ENCODE results near the gene SUCNR1.
"Not testable (repeated sequence)": the region's sequence is repeated elsewhere in the genome, so short reads cannot be mapped to it uniquely, and the experiment has no call there.

SUCNR1 gene

DNA sequence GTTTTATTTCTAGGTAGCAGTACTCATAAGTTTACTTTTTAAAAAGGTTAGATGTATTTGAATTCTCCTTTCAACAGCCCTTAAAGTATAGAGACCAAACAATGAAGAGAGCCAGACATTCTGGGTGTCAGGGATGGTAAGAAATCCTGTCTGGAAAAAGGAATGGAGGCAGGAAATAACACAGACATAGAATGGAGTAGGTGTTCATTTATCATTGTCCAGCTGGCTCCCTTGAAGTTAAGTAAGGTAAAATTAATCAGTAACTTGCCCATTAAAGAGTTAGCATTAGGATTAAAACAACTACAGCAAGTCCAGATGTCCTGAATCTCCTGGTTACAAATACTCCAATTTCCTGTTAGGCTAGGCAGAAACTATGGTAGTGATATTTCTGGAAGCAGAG is 13.5 kb upstream of the SUCNR1 start:
- no peak for DNase-seq (ENCODE audit: low read depth, low spot score)
- no peaks in the 10 kb centered on the region for H3K36me3 ChIP-seq (ENCODE audit: insufficient read depth, insufficient read length, low read length)
- H3K9me3 ChIP-seq (ENCODE audit: insufficient read depth, low read length): no peaks in the 10 kb centered on the region
- H3K9ac ChIP-seq (ENCODE audit: insufficient read length, low read depth): no peak overlapping the region
- no peaks in the 10 kb centered on the region for H3K27me3 ChIP-seq (ENCODE audit: insufficient read depth, insufficient read length)
- TF ChIP-seq ZNF274 (IDR thresholded peaks at IDR 0.05; ENCODE audit: low read depth, low read length) (no peak), YY1 (IDR thresholded peaks at IDR 0.05; ENCODE audit: insufficient read depth, insufficient read length) (no peak), SUZ12 (IDR thresholded peaks at IDR 0.05; ENCODE audit: extremely low read depth, insufficient read depth, insufficient read length) (no peak)
- H3K4me1 ChIP-seq (ENCODE audit: insufficient read depth, insufficient read length): no peaks in the 10 kb centered on the region
- no peak overlapping the region for H3K4me3 ChIP-seq (ENCODE audit: insufficient read length, low read depth)

DNA sequence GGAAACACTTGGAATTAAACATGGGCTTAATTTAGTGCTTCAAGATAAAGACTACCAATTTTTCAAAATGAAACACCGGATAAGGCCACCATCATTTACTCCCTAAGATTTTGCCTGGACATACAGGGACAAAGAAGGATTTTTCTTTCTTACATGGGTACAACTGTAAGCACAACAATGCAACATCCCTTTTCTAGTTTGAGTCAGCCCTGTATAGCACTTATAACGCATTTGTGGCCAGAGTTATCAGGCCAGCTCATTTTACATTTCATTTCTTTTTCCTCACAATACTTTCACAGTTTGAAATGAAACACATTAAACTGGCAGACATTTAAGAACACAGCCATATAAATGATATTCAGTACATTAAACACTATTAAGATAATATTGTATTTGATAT is 9.8 kb upstream of the SUCNR1 start:
- no peak overlapping the region for H3K4me3 ChIP-seq (ENCODE audit: insufficient read length, low read depth)
- DNase-seq (ENCODE audit: low read depth, low spot score): no peak
- TF ChIP-seq ZNF274 (IDR thresholded peaks at IDR 0.05; ENCODE audit: low read depth, low read length) (no peak), SUZ12 (IDR thresholded peaks at IDR 0.05; ENCODE audit: extremely low read depth, insufficient read depth, insufficient read length) (no peak), YY1 (IDR thresholded peaks at IDR 0.05; ENCODE audit: insufficient read depth, insufficient read length) (no peak)
- H3K9me3 ChIP-seq (ENCODE audit: insufficient read depth, low read length): no peaks in the 10 kb centered on the region
- H3K9ac ChIP-seq (ENCODE audit: insufficient read length, low read depth): no peak overlapping the region
- H3K36me3 ChIP-seq (ENCODE audit: insufficient read depth, insufficient read length, low read length): no peaks in the 10 kb centered on the region
- no peaks in the 10 kb centered on the region for H3K4me1 ChIP-seq (ENCODE audit: insufficient read depth, insufficient read length)
- no peaks in the 10 kb centered on the region for H3K27me3 ChIP-seq (ENCODE audit: insufficient read depth, insufficient read length)

DNA sequence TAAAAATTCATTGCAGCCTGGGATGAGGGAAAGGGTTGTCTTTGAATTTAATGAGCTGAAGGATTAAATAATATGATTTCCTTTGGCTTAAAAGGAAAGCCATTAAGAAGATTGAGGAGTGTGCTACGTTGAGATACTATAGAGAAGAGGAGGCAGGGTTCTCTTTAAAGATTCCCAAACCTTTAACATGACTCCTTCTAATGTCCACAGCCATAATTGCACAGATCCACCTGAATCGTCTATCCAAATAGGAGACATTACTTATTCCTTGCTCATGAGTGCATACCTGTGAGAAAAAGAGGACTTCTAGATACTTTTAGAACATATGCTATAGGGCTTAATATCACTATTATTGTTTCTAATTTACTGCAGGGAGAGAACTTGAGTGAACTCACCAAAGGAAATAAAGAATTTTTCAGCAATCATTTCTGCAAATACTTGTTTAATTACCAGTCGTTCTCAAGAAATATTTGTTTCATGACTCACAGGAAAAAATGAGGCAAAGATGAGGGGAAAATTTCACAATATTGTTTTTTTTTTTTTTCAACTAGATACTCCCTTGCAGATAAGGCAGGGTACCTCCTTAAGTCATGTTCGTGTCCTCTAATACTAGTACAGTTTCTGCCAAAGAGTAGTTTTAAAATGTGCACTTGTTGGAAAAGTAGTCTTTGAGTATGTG is 8.9 kb upstream of the SUCNR1 start:
- Histone ChIP-seq H3K9me3 (ENCODE audit: insufficient read depth, low read length) (no peaks in the 10 kb centered on the region), H3K4me3 (ENCODE audit: insufficient read length, low read depth) (no peak overlapping the region), H3K9ac (ENCODE audit: insufficient read length, low read depth) (no peak overlapping the region), H3K27me3 (ENCODE audit: insufficient read depth, insufficient read length) (no peaks in the 10 kb centered on the region), H3K36me3 (ENCODE audit: insufficient read depth, insufficient read length, low read length) (no peaks in the 10 kb centered on the region), H3K4me1 (ENCODE audit: insufficient read depth, insufficient read length) (no peaks in the 10 kb centered on the region)
- no peak for DNase-seq (ENCODE audit: low read depth, low spot score)
- TF ChIP-seq ZNF274 (IDR thresholded peaks at IDR 0.05; ENCODE audit: low read depth, low read length) (no peak), YY1 (IDR thresholded peaks at IDR 0.05; ENCODE audit: insufficient read depth, insufficient read length) (no peak), SUZ12 (IDR thresholded peaks at IDR 0.05; ENCODE audit: extremely low read depth, insufficient read depth, insufficient read length) (no peak)

DNA sequence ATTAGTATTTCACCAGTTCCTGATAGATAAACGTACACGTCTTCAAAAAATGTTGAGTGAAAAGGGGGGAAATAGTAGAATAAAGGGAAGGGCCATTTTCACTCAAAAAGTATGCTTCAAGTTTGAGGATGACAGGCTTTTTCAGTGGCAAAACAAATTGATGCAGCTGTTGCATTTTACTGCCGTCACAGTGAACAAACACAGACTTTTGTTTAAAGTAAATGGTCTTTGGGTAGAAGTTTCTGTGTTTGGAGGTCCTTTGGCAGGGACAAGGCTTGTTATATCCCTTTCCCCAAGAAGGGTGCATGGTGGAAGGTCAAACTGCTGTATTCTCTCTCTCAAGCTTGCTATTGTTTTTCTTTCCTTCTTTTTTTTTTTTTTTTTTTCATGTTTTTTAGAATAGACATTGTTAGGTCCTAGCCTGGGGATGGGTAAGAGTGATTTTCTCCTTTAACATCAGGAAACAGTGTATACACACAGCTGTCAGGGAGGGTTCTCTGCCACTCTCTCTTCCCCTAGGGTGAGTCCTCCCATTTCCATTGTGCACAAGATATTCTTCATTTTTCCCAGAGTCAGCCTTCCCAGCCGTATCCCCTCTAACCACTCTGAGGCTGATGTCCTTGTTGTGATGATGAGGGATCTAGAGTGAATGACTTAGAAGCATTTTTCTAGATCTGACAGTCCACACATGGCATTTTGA is 6.6 kb upstream of the SUCNR1 start:
- no peaks in the 10 kb centered on the region for H3K9me3 ChIP-seq (ENCODE audit: insufficient read depth, low read length)
- H3K36me3 ChIP-seq (ENCODE audit: insufficient read depth, insufficient read length, low read length): no peaks in the 10 kb centered on the region
- H3K4me3 ChIP-seq (ENCODE audit: insufficient read length, low read depth): no peak overlapping the region
- H3K27me3 ChIP-seq (ENCODE audit: insufficient read depth, insufficient read length): no peaks in the 10 kb centered on the region
- DNase-seq (ENCODE audit: low read depth, low spot score): no peak
- H3K9ac ChIP-seq (ENCODE audit: insufficient read length, low read depth): no peak overlapping the region
- H3K4me1 ChIP-seq (ENCODE audit: insufficient read depth, insufficient read length): no peaks in the 10 kb centered on the region
- TF ChIP-seq SUZ12 (IDR thresholded peaks at IDR 0.05; ENCODE audit: extremely low read depth, insufficient read depth, insufficient read length): no peak
- TF ChIP-seq ZNF274 (IDR thresholded peaks at IDR 0.05; ENCODE audit: low read depth, low read length): no peak
- no peak for TF ChIP-seq YY1 (IDR thresholded peaks at IDR 0.05; ENCODE audit: insufficient read depth, insufficient read length)

DNA sequence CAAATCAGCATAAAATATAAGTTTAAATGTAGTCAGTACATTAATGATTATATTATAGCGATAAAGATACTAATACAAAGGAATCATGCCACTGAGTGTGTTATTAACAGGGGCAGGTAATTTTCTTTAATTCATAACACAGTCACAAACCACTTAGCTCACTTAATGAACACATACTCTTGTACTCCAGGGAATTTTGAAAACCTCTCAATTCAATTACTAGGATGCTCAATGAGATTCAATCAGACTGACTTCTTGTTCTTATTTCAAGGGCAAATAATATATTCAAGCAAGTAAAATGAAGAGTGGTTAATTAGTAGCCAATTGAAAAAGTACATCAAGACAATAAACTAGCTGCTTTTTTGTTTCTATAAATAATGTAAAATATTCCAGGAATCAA is 5.8 kb upstream of the SUCNR1 start:
- TF ChIP-seq ZNF274 (IDR thresholded peaks at IDR 0.05; ENCODE audit: low read depth, low read length) (no peak), YY1 (IDR thresholded peaks at IDR 0.05; ENCODE audit: insufficient read depth, insufficient read length) (no peak), SUZ12 (IDR thresholded peaks at IDR 0.05; ENCODE audit: extremely low read depth, insufficient read depth, insufficient read length) (no peak)
- H3K4me1 ChIP-seq (ENCODE audit: insufficient read depth, insufficient read length): no peaks in the 10 kb centered on the region
- H3K27me3 ChIP-seq (ENCODE audit: insufficient read depth, insufficient read length): no peaks in the 10 kb centered on the region
- H3K36me3 ChIP-seq (ENCODE audit: insufficient read depth, insufficient read length, low read length): no peaks in the 10 kb centered on the region
- no peak for DNase-seq (ENCODE audit: low read depth, low spot score)
- no peak overlapping the region for H3K9ac ChIP-seq (ENCODE audit: insufficient read length, low read depth)
- H3K9me3 ChIP-seq (ENCODE audit: insufficient read depth, low read length): no peaks in the 10 kb centered on the region
- H3K4me3 ChIP-seq (ENCODE audit: insufficient read length, low read depth): no peak overlapping the region

DNA sequence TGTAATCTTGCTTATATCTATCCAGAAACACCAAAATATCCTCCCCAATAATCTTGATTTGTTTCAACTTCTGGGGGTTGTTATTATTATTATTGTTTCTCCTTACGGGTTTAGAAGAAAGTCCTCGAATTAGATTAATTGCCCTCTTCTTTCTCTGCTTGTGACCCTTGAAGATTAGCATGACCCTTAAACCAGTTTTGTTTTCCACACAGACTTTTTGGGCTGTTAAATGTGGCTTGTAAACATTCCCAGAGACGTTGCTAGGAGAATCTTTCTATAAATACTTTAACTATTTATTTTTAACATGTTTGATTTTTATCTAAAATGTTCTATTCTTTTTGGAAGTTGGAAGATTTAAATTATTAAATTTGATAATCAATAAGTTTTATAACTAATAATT is 4.3 kb upstream of the SUCNR1 start:
- no peak for DNase-seq (ENCODE audit: low read depth, low spot score)
- Histone ChIP-seq H3K27me3 (ENCODE audit: insufficient read depth, insufficient read length) (no peaks in the 10 kb centered on the region), H3K36me3 (ENCODE audit: insufficient read depth, insufficient read length, low read length) (no peaks in the 10 kb centered on the region), H3K4me3 (ENCODE audit: insufficient read length, low read depth) (no peak overlapping the region), H3K9ac (ENCODE audit: insufficient read length, low read depth) (no peak overlapping the region), H3K4me1 (ENCODE audit: insufficient read depth, insufficient read length) (no peaks in the 10 kb centered on the region), H3K9me3 (ENCODE audit: insufficient read depth, low read length) (no peaks in the 10 kb centered on the region)
- TF ChIP-seq ZNF274 (IDR thresholded peaks at IDR 0.05; ENCODE audit: low read depth, low read length): no peak
- no peak for TF ChIP-seq SUZ12 (IDR thresholded peaks at IDR 0.05; ENCODE audit: extremely low read depth, insufficient read depth, insufficient read length)
- no peak for TF ChIP-seq YY1 (IDR thresholded peaks at IDR 0.05; ENCODE audit: insufficient read depth, insufficient read length)

DNA sequence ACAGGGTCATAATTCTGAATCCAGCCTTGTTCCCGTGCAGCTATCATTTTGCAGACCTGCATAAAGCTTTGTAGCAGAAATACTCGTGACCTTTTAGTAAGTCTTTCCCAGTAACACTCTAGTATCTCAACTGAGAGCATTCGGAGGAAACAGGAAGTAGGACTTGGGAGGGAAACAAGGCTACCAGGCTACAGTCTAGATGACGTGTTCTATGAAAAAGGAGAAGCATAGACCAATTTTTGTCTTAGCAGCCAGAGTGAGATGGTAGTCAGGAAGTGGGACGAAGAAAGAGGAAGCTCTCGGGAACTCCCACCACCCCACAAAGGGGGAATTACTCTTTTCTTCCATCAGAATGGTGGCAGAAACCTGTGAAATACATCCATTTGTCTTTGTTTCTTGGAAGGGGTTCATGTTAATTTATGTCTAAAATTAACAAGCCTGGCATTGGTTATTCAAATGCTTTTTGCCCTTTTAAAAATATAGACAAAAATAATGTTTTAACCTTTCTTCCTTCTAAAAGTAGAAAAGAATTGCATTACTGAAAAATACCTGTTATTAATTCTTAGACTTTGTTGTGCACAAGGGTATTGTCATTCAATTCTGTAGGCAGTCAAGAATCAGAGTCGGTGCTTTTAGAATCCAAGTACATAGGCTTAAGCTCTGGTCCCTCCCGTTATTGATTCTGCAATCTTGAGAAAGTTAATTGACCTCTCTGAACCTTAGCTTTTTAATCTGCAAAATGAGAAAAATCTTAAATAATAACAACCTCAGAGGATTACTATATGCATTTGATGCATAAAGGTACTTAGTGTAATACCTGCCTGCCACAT is 1.6 kb upstream of the SUCNR1 start:
- TF ChIP-seq YY1 (IDR thresholded peaks at IDR 0.05; ENCODE audit: insufficient read depth, insufficient read length) (no peak), SUZ12 (IDR thresholded peaks at IDR 0.05; ENCODE audit: extremely low read depth, insufficient read depth, insufficient read length) (no peak), ZNF274 (IDR thresholded peaks at IDR 0.05; ENCODE audit: low read depth, low read length) (no peak)
- no peaks in the 10 kb centered on the region for H3K9me3 ChIP-seq (ENCODE audit: insufficient read depth, low read length)
- DNase-seq (ENCODE audit: low read depth, low spot score): no peak
- H3K4me1 ChIP-seq (ENCODE audit: insufficient read depth, insufficient read length): no peaks in the 10 kb centered on the region
- H3K9ac ChIP-seq (ENCODE audit: insufficient read length, low read depth): no peak overlapping the region
- no peaks in the 10 kb centered on the region for H3K27me3 ChIP-seq (ENCODE audit: insufficient read depth, insufficient read length)
- no peaks in the 10 kb centered on the region for H3K36me3 ChIP-seq (ENCODE audit: insufficient read depth, insufficient read length, low read length)
- no peak overlapping the region for H3K4me3 ChIP-seq (ENCODE audit: insufficient read length, low read depth)

DNA sequence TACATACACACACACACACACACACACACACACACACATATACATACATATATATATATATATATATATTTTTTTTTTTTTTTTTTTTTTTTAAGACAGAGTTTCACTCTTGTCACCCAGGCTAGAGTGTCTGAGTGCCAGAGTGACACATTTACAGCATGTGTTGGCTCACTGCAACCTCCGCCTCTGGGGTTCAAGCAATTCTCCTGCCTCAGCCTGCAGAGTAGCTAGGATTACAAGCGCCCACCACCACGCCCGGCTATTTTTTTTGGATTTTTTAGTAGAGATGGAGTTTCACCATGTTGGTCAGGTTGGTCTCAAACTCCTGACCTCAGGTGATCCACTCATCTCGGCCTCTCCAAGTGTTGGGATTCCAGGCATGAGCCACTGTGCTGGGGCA is 636 bp downstream of the SUCNR1 start:
- not testable (repeated sequence) for DNase-seq (ENCODE audit: low read depth, low spot score)

More for the DNA sequence above, 636 bp downstream of the SUCNR1 start:
- not testable (repeated sequence) for H3K9me3 ChIP-seq (ENCODE audit: insufficient read depth, low read length); H3K27me3 ChIP-seq (ENCODE audit: insufficient read depth, insufficient read length); H3K4me1 ChIP-seq (ENCODE audit: insufficient read depth, insufficient read length); H3K36me3 ChIP-seq (ENCODE audit: insufficient read depth, insufficient read length, low read length); H3K9ac ChIP-seq (ENCODE audit: insufficient read length, low read depth); H3K4me3 ChIP-seq (ENCODE audit: insufficient read length, low read depth)

Data from NT2/D1 (cell line).